Activated T-helper 1 cell treated with anti-CD3 and anti-CD28 coated beads, Interleukin-12 subunit alpha, Interleukin-12 subunit beta, Interleukin-2, Interleukin-4 antibody, amounts not matched to agents 30 ng/mL and 10 ng/mL and 1 ng/mL, durations not matched to agents 14 hours and 24 hours and 36 hours (primary cell): ENCODE measurements around the gene TRIM62. TPM values are rescaled to one million over a fixed set of nuclear protein-coding genes. Genes with fewer than 3 reads are reported as not detected.
"Not testable (repeated sequence)": the region's sequence is repeated elsewhere in the genome, so short reads cannot be mapped to it uniquely, and the experiment has no call there.

Experiments used
- DNase-seq: peaks from one replicate; pipeline ENCODE4 v3.0.0; 2021; ENCODE audit warnings: low spot score
- H3K27ac Mint-ChIP-seq: one replicate; pipeline ENCODE4 v1.8.0; 2021; ENCODE audit warnings: mild to moderate bottlenecking, mixed read lengths
- H3K27me3 Mint-ChIP-seq: one replicate; pipeline ENCODE4 v1.8.0; 2022; ENCODE audit warnings: mild to moderate bottlenecking, moderate library complexity, mixed read lengths; ENCODE audit not compliant: insufficient read depth
- H3K36me3 Mint-ChIP-seq: one replicate; pipeline ENCODE4 v1.8.0; 2021; ENCODE audit warnings: low read depth, mixed read lengths
- H3K4me1 Mint-ChIP-seq: one replicate; pipeline ENCODE4 v1.8.0; 2021; ENCODE audit warnings: low read depth, mixed read lengths
- H3K4me3 Mint-ChIP-seq: one replicate; pipeline ENCODE4 v1.8.0; 2021; ENCODE audit warnings: mild to moderate bottlenecking, moderate library complexity, mixed read lengths
- H3K9me3 Mint-ChIP-seq: one replicate; pipeline ENCODE4 v1.8.0; 2021; ENCODE audit warnings: mixed read lengths
- intact Hi-C: fragments of 100-400 bp; cut with micrococcal nuclease; formaldehyde crosslinking; loops from one replicate; pipeline ENCODE4 v1.15.1; 2024
- total RNA-seq: library from RNA; stranded (reverse); gene quantifications from 2 replicates; pipeline ENCODE4 v1.2.3, GENCODE V29; 2022

The TRIM62 gene
- total RNA-seq, 1 donor from 2014 or later, result 4.5 TPM

- no peaks in the 10 kb centered on the region for H3K4me1 Mint-ChIP-seq
- no peak overlapping the region for H3K4me3 Mint-ChIP-seq
- no peak for DNase-seq
- H3K27ac Mint-ChIP-seq, result no peak overlapping the region
- H3K9me3 Mint-ChIP-seq, result no peaks in the 10 kb centered on the region
- intact Hi-C loops, result no loop called here
- peaks cover 5% of the 10 kb centered on the region for H3K36me3 Mint-ChIP-seq
- no peaks in the 10 kb centered on the region for H3K27me3 Mint-ChIP-seq
These were observed 33.2 kb downstream of the TRIM62 start for GRCh38 chr1:33148615-33149014.

GRCh38 chr1:33147997-33148314, 33.9 kb downstream of the TRIM62 start:
- H3K27ac Mint-ChIP-seq, result no peak overlapping the region
- no peaks in the 10 kb centered on the region for H3K27me3 Mint-ChIP-seq
- no peak for DNase-seq
- peaks cover 5% of the 10 kb centered on the region for H3K36me3 Mint-ChIP-seq
- intact Hi-C loops, result no loop called here
- no peaks in the 10 kb centered on the region for H3K9me3 Mint-ChIP-seq
- no peak overlapping the region for H3K4me3 Mint-ChIP-seq
- H3K4me1 Mint-ChIP-seq, result no peaks in the 10 kb centered on the region

- peaks cover 5% of the 10 kb centered on the region for H3K36me3 Mint-ChIP-seq
- no peaks in the 10 kb centered on the region for H3K27me3 Mint-ChIP-seq
- H3K4me3 Mint-ChIP-seq, result no peak overlapping the region
- H3K9me3 Mint-ChIP-seq, result no peaks in the 10 kb centered on the region
- no peaks in the 10 kb centered on the region for H3K4me1 Mint-ChIP-seq
- intact Hi-C loops, result no loop called here
- H3K27ac Mint-ChIP-seq, result no peak overlapping the region
- DNase-seq, result no peak
These were observed 34.4 kb downstream of the TRIM62 start for GRCh38 chr1:33147275-33147996.

- no peak for DNase-seq
- no peaks in the 10 kb centered on the region for H3K9me3 Mint-ChIP-seq
- H3K36me3 Mint-ChIP-seq, result peaks cover 5% of the 10 kb centered on the region
- no peak overlapping the region for H3K27ac Mint-ChIP-seq
- no peak overlapping the region for H3K4me3 Mint-ChIP-seq
- intact Hi-C loops, result no loop called here
- no peaks in the 10 kb centered on the region for H3K27me3 Mint-ChIP-seq
- H3K4me1 Mint-ChIP-seq, result no peaks in the 10 kb centered on the region
These were observed 35.8 kb downstream of the TRIM62 start for GRCh38 chr1:33146003-33146402.

GRCh38 chr1:33143698-33144097, 38.1 kb downstream of the TRIM62 start:
- Mint-ChIP-seq H3K27me3 (no peaks in the 10 kb centered on the region), H3K27ac (no peak overlapping the region), H3K4me1 (no peaks in the 10 kb centered on the region), H3K4me3 (no peak overlapping the region), H3K9me3 (no peaks in the 10 kb centered on the region), H3K36me3 (peaks cover 5% of the 10 kb centered on the region)
- DNase-seq, result no peak
- intact Hi-C loops, result no loop called here

- Mint-ChIP-seq H3K4me1 (no peaks in the 10 kb centered on the region), H3K4me3 (no peak overlapping the region), H3K27me3 (no peaks in the 10 kb centered on the region), H3K36me3 (peaks cover 5% of the 10 kb centered on the region), H3K27ac (no peak overlapping the region), H3K9me3 (no peaks in the 10 kb centered on the region)
- intact Hi-C loops, result no loop called here
- no peak for DNase-seq
These were observed 38.7 kb downstream of the TRIM62 start for GRCh38 chr1:33143176-33143575.

GRCh38 chr1:33142483-33143064, 39.3 kb downstream of the TRIM62 start:
- Mint-ChIP-seq H3K4me3 (no peak overlapping the region), H3K36me3 (peaks cover 5% of the 10 kb centered on the region), H3K4me1 (no peaks in the 10 kb centered on the region), H3K9me3 (no peaks in the 10 kb centered on the region), H3K27me3 (no peaks in the 10 kb centered on the region), H3K27ac (no peak overlapping the region)
- no peak for DNase-seq
- intact Hi-C loops, result no loop called here

GRCh38 chr1:33141781-33142180, 40.1 kb downstream of the TRIM62 start:
- no peaks in the 10 kb centered on the region for H3K4me1 Mint-ChIP-seq
- no peaks in the 10 kb centered on the region for H3K9me3 Mint-ChIP-seq
- intact Hi-C loops, result no loop called here
- DNase-seq, result no peak
- H3K4me3 Mint-ChIP-seq, result no peak overlapping the region
- peaks cover 5% of the 10 kb centered on the region for H3K36me3 Mint-ChIP-seq
- H3K27ac Mint-ChIP-seq, result no peak overlapping the region
- no peaks in the 10 kb centered on the region for H3K27me3 Mint-ChIP-seq

GRCh38 chr1:33141216-33141615, 40.6 kb downstream of the TRIM62 start:
- Mint-ChIP-seq H3K36me3 (peaks cover under 1% of the 10 kb centered on the region), H3K4me3 (no peak overlapping the region), H3K9me3 (no peaks in the 10 kb centered on the region), H3K4me1 (no peaks in the 10 kb centered on the region), H3K27ac (no peak overlapping the region), H3K27me3 (no peaks in the 10 kb centered on the region)
- DNase-seq, result no peak
- intact Hi-C loops, result no loop called here

GRCh38 chr1:33140153-33141149, 41.4 kb downstream of the TRIM62 start:
- DNase-seq, result no peak
- Mint-ChIP-seq H3K27ac (no peak overlapping the region), H3K27me3 (no peaks in the 10 kb centered on the region), H3K9me3 (no peaks in the 10 kb centered on the region), H3K4me1 (no peaks in the 10 kb centered on the region), H3K36me3 (peaks cover 1% of the 10 kb centered on the region), H3K4me3 (no peak overlapping the region)
- intact Hi-C loops, result no loop called here

GRCh38 chr1:33137800-33138199, 44.0 kb downstream of the TRIM62 start:
- no peaks in the 10 kb centered on the region for H3K9me3 Mint-ChIP-seq
- no peak overlapping the region for H3K27ac Mint-ChIP-seq
- no peak for DNase-seq
- H3K4me3 Mint-ChIP-seq, result no peak overlapping the region
- no peaks in the 10 kb centered on the region for H3K27me3 Mint-ChIP-seq
- intact Hi-C loops, result no loop called here
- peaks cover under 1% of the 10 kb centered on the region for H3K4me1 Mint-ChIP-seq
- H3K36me3 Mint-ChIP-seq, result peaks cover 3% of the 10 kb centered on the region

GRCh38 chr1:33136041-33136440, 45.8 kb downstream of the TRIM62 start:
- H3K27me3 Mint-ChIP-seq, H3K36me3 Mint-ChIP-seq, H3K27ac Mint-ChIP-seq, H3K4me1 Mint-ChIP-seq, H3K4me3 Mint-ChIP-seq, H3K9me3 Mint-ChIP-seq, DNase-seq, intact Hi-C loops: not testable (repeated sequence)

GRCh38 chr1:33133478-33134105, 48.3 kb downstream of the TRIM62 start:
- H3K4me3 Mint-ChIP-seq, result no peak overlapping the region
- intact Hi-C loops, result no loop called here
- H3K9me3 Mint-ChIP-seq, result no peaks in the 10 kb centered on the region
- peaks cover 12% of the 10 kb centered on the region for H3K36me3 Mint-ChIP-seq
- DNase-seq, result no peak
- no peak overlapping the region for H3K27ac Mint-ChIP-seq
- H3K4me1 Mint-ChIP-seq, result peaks cover 30% of the 10 kb centered on the region
- no peaks in the 10 kb centered on the region for H3K27me3 Mint-ChIP-seq
